HL-60/S4 treated with retinoic acid at 250 ng/mL for 4 days and 3 days (cell line): ENCODE results near the gene TIE1.
"Not testable (repeated sequence)": the region's sequence is repeated elsewhere in the genome, so short reads cannot be mapped to it uniquely, and the experiment has no call there.

Source experiments
- in situ Hi-C: fragments of 300-500 bp; cut with MboI; formaldehyde crosslinking; loops from 2 replicates; pipeline ENCODE4 v1.7.0; 2022; ENCODE audit warnings: low sequenced_read_pairs

The TIE1 gene

DNA sequence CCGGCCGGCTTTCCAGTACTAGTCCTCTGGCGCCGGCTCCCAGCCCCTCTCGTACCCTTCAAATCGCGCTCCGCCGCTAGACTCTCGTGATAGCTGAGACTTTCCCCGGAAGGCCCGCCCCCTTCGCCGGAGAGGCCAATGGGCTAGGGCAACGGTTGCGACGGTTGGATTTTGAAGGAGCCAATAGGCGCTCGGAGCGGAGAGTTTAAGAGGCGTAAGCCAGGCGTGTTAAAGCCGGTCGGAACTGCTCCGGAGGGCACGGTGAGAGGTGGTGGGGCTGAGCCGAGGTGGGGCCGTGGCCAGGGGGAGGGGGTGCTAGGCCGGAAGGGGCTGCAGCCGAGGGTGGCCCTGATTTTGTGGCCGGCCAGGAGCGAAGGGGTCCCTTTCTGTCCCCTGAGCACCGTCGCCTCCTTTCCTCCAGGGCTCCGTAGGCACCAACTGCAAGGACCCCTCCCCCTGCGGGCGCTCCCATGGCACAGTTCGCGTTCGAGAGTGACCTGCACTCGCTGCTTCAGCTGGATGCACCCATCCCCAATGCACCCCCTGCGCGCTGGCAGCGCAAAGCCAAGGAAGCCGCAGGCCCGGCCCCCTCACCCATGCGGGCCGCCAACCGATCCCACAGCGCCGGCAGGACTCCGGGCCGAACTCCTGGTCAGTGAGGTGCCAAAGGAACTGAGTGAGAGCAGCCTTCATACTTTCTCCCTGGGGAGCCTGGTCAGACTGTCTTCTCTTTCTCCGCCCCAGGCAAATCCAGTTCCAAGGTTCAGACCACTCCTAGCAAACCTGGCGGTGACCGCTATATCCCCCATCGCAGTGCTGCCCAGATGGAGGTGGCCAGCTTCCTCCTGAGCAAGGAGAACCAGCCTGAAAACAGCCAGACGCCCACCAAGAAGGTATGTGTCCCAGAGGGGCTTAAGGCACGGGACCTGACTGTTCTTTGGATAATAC, 58.2 kb downstream of the TIE1 start, which contains the start of gene CDC20:
TSS of gene CDC20 (plus strand) at position 236 of the 948 bp plus-strand sequence. CDS start at position 471, 235 bp downstream.
- in situ Hi-C loops: no loop called here

DNA sequence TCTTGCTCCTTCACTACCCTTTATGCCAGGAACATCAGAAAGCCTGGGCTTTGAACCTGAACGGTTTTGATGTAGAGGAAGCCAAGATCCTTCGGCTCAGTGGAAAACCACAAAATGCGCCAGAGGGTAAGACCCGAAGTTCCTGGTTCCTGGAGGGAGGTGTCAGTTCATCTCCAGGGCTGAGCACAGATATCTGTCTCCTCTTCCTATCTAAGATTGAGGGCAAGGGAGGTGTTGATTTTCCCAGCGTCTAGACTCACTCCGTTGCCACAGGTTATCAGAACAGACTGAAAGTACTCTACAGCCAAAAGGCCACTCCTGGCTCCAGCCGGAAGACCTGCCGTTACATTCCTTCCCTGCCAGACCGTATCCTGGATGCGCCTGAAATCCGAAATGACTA, 58.9 kb downstream of the TIE1 start:
- in situ Hi-C loops: no loop called here

DNA sequence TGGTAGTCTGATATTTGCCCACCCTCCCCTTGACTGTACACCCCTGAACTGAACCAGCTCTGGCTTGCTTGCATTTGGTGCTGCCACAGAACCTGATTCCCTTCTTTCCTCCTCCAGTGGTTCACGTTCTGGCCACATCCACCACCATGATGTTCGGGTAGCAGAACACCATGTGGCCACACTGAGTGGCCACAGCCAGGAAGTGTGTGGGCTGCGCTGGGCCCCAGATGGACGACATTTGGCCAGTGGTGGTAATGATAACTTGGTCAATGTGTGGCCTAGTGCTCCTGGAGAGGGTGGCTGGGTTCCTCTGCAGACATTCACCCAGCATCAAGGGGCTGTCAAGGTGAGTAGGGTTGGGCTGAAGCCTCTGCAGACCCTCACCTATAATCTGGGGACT, 59.8 kb downstream of the TIE1 start:
- in situ Hi-C loops: no loop called here

DNA sequence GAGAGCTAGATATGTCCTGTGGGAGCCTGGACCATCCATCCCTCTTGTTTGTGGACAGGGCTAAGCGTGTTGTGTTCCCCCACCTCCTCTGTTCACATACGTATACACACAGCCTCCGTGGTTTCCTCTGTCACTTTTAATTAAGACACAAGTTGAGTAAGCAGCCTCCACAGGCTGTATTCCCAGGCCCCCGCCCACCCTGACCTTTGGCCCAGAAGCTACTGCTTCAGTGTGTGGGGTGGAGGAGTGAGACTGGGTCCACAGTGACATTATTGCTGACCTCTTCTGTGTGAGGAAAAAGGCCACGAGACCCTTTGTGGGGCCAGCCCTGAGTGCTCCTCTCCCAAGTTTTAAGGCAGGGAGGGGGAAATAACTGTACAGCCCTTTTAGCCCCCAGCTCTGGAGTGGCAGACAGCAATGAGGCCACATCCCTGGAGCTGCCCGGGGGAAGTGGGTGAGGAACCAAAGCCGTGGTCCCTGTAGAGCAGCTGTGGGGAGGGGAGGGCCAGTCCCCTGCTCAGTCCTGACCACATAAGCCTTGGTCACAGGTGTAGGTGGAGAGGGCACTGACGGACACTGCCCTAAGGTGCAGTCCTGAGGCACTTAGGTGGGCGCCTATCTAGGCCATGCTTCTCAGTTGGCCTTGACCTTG, 62.6 kb downstream of the TIE1 start:
- in situ Hi-C loops: no loop called here

DNA sequence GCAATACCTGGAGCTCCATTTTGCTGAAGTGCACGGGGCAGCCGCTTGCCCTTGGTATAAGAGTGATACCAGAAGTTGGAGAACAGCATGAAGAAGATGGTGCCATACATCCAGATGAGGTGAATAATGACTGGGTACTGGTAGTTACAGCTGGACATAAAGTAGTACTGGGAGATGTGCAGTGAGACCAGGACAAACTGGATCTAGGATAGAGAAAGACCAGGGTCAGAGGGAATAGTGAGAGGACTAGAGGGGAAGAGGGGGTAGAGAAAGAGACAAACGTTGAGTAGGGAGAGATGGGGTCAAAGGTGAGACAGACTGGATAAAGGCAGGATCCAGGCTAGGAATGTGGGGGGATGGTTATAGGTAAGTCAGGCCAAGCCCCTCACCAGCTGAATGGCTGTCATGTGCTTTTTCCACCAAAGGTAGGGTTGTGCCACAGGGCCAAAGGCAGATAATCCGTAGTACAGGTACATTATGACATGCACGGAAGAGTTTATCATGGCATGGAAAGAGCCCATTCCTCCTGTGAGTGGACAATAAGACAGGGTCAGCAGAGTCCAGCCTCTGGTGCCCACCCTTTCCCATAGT, 63.2 kb downstream of the TIE1 start:
- in situ Hi-C loops: no loop called here

DNA sequence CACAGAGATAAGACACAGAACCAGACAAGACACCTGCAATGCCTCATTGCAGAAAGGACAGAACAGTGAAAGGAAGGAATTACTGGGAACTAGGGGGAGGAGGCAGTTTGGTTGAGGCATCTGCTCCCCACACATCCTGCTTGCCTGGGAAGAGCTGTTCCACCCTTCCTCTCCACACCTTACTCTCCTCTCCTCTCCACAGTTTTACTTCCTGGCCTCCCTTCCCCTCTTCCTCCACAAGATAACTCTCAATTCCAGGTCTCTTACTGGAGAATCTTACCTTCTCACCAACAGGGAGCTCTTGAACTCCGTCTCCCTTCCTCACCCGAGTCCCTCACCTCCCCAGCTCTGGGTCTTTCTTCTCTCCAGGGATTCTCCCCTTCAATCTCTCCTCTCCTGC, 64.9 kb downstream of the TIE1 start:
- in situ Hi-C loops: no loop called here

DNA sequence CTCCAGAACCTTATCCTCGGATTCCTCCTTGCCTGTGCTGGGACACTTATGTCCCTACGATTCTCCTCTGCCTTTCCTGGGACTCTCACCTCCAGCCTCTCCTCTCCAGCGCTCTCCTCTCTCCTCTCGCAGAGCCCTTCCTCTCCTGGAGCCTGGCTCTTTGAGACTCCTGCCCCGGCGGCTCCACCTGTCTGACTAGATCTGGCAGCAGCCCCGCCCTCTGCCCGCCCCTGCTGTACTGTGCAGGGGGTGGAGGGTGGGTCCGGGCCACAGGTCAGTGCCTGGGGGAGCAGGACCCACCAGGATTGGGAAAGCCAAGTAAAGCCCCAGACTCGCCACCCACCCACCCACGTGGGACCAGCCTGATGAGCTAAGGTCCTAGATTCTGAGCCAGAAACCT, 65.4 kb downstream of the TIE1 start:
- in situ Hi-C loops: no loop called here

DNA sequence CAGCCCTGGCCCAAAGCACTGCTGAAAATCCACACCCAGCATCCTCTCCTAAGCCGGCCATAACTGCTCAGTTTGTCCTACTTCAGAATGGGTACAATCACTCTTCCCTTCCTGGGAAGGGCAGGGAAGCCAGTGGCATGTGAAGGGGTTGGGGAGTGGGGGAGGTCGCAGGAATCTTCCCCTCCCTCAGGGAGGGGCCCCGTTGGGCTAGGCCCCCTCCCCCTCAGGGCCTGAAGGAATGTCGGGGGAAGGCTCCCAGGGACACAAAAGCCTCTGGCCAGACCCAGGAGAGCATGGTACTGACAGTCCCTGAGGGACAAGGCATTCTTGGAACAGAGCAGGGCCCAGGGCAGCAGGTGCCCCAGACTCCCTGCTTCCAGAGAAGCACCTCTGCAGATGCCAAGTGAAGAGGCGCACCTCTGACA, 65.8 kb downstream of the TIE1 start:
- in situ Hi-C loops: no loop called here

DNA sequence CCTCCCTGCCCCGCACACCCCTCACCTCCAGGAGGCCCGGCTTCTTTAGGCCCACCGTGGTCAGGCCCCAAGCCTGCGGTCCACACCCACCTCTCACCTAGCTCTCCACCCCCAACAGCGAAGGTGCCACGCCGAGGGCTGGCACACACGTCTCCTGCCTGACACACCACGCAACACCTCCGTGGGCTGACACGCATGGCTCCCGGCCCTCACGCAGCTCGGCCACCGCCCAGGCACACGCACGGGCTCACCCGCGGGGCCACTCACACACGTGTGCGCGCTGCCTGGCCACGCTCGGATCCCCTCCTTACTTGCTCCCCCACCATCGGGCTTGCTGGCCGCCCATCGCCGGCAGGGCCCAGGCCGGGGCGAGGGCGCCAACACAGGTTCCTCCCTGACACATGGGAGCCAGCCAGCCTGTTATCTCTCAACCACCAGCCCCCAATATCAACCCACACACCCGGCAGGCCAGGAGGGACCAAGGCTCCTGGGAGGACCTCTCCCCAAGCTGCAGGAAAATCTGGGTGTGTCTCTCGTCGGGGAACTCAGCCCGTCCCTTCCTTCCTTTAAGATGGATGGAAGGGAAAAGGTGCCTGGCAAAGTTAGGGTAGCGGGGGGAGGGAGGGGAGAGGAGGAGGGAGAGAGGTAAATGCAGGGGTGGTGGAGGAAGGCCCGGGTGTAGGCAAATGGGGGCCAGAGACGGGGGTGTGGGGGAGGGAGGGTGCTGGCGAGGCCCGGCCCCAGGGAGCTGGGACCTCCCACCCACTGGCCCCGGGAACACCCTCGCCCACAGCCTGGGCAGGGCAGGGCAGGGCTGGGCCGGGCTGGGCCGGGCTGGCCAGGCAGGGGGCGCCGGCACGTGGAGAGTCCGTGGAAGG, 66.5 kb downstream of the TIE1 start:
- in situ Hi-C loops: no loop called here

DNA sequence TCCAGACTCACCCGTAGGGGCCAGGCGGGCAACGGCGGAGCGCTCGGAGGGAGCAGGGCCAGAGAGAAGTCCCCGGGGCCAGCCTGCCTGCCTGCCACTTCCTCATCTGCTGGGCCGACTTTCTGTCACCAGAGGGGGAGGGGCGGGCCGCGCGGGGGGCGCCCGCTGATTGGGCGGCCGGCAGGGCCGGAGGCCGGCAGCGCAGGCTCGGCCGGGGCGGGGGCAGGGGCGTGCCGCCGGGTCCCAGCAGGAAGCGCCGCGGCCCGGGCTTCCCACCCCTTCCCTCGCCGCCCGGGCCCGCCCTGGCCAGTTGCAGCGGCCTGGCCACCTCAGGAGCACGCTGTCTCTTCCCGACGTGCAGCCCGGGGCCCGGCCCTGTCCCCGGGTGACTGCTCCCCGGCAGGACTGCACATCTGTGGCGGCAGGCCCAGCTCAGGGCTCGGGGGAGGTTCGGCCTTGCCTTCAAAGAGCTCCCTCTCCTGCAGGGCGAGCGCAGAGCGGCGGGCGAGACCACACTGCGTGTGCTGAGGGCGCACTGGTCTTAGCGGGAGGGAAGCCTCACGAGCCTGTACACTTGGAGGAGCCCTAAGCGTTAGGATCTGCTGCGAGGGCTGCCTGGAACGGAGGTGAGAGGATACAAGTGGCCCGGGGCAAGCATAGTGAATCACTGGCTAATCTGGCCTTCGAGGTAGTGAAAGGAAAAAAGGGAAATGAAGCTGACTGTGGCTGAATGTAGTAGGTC, 67.3 kb downstream of the TIE1 start, which contains the start of gene ELOVL1:
TSS of gene ELOVL1 (minus strand) at position 108 of the 742 bp plus-strand sequence. CDS start 2,402 bp downstream, outside the sequence.
- in situ Hi-C loops: no loop called here

DNA sequence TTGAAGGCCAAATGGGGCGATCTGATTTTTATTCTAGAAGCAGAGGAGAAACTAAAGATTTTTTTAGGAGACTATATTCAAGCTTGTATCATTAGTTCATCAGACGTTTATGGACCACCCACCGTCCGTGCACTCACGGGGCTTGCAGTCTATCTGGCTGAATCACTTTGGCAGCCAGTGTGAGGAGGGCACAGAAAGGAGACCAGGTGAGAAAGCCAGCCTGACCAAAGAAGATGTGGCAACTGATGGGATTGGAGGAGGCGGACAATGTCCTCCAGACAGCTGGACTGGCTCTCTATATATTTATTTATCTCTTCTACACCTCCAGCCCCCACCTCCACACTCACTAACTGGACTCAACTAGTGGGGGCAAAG, 67.9 kb downstream of the TIE1 start:
- in situ Hi-C loops: no loop called here

DNA sequence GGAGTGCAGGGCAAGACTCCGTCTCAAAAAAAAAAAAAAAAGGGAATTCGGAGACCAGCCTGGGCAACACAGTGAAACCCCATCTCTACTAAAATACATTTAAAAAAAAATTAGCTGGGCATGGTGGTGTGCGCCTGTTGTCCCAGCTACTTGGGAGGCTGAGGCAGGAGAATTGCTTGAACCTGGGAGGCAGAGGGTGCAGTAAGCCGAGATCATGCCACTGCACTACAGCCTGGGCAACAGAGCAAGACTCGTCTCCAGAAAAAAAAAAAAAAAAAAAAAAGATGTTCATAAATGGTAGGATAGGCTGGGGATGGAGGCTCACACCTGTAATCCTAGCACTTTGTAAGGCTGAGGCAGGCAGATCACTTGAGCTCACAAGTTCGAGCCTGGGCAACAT, 69.0 kb downstream of the TIE1 start:
- in situ Hi-C loops: not testable (repeated sequence)

DNA sequence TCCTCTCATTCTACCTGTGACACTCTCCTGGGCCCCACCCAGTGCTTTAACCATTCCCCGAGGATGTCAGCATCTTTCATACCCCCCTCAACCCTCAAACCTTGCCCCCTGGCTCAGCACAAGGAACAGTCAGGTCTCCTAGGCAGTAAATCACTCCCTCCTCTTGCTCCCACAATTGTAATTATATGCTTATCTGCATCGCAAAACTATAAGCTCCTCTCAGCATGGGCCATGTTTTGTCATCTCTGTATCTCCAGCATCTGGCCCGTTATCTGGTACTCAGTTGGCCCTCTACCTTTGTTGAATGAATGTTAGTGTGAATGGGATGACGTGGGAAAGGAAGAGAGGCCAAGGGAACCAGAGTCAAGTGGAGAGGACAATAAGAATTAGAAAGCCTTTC, 69.8 kb downstream of the TIE1 start:
- in situ Hi-C loops: no loop called here

DNA sequence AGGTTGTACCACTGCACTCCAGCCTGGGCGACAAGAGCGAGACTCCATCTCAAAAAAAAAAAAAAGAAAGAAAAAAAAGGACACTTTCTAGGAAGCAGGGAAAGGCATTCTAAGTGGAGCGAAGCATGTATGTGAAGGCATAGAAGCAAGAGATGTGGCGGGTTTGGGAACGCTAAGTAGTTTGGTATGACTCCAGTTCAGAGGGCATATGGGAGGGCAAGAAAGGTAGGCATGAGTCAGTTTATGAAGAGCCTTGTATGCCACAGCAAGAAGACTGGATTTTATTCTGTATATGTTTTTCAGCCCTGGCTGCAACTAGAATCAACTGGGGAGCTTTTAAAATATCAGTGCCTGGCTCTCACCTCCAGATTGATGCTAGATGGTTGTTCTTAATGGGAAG, 71.4 kb downstream of the TIE1 start:
- in situ Hi-C loops: no loop called here
